HCT116 (cell line): ENCODE measurements around the gene TP63. TPM values are rescaled to one million over a fixed set of nuclear protein-coding genes. Genes with fewer than 3 reads are reported as not detected.

Experiments used
- ATAC-seq: fragments of 200-7000 bp; cut with Tn5 transposase; 2 replicates; pipeline ENCODE4 v1.9.1; 2020; ENCODE audit warnings: mild to moderate bottlenecking, moderate library complexity
- BruUV-seq: library from RNA; stranded (reverse); fragments of 400-500 nt; replicated peaks from 2 replicates; lab custom pipeline; 2021; lab: Mats Ljungman, UMichigan
- CTCF ChIA-PET: fragments of 300-600 bp; sonication (Branson Sonifier 250); formaldehyde crosslinking; loops from one replicate; lab custom pipeline; 2021; ENCODE audit warnings: antibody characterized with exemption; lab: Charles Lee
- POLR2A ChIA-PET: fragments of 300-600, 350-600 bp; sonication (Branson Sonifier 250); formaldehyde crosslinking; loops from one replicate; lab custom pipeline; 2021; ENCODE audit warnings: antibody characterized with exemption; lab: Charles Lee
- RAD21 ChIA-PET, 2 experiments: fragments of 300-600 bp; sonication (Branson Sonifier 250); formaldehyde crosslinking; loops; one replicate each; lab custom pipeline; 2023; ENCODE audit warnings: low total read pairs in 2 of 2; ENCODE audit not compliant: uncharacterized antibody in 2 of 2, unreplicated experiment in 2 of 2, low non-redundant PET in 1 of 2; lab: Charles Lee
- DNase-seq: peaks from one replicate; pipeline ENCODE4 v3.0.0-alpha.2; 2010; ENCODE audit warnings: low read depth, low spot score
- H2AFZ ChIP-seq: fragments of 200-600 bp; shearing (Covaris generic), sonication (generic); 2 replicates; pipeline ENCODE4 v1.6.1; 2017; ENCODE audit warnings: low read depth, mixed run types, mixed read lengths, antibody characterized with exemption, low read length; ENCODE audit not compliant: poor library complexity, severe bottlenecking
- H3K27ac ChIP-seq: 2 replicates; pipeline ENCODE4 v1.5.1; 2012; ENCODE audit warnings: low read depth, low read length
- H3K27me3 ChIP-seq: fragments of 200-600 bp; sonication (generic); 2 replicates; pipeline ENCODE4 v1.6.1; 2016; ENCODE audit warnings: mixed run types, low read length, mixed read lengths; ENCODE audit not compliant: insufficient read depth
- H3K36me3 ChIP-seq, 2 experiments: fragments of 200-500 bp in 1 of 2; fragments of 200-600 bp in 1 of 2; sonication (Bioruptor generic) in 1 of 2; sonication (generic) in 1 of 2; 2 replicates each; pipeline versions ENCODE4 v1.5.1 to v1.6.1; 2014 to 2016; ENCODE audit warnings: low read length in 2 of 2, inconsistent platforms in 1 of 2, mixed read lengths in 1 of 2, mixed run types in 1 of 2; ENCODE audit not compliant: insufficient read depth in 2 of 2, control insufficient read depth in 1 of 2
- H3K4me1 ChIP-seq, 2 experiments: fragments of 200-600 bp in 1 of 2; sonication (generic) in 1 of 2; 2 replicates each; pipeline versions ENCODE4 v1.5.1 to v1.6.1; 2012 to 2017; ENCODE audit warnings: low read length in 2 of 2, inconsistent platforms in 1 of 2, mild to moderate bottlenecking in 1 of 2, mixed read lengths in 1 of 2, mixed run types in 1 of 2, moderate library complexity in 1 of 2; ENCODE audit not compliant: insufficient read depth in 2 of 2, control insufficient read depth in 1 of 2
- H3K4me2 ChIP-seq: fragments of 200-600 bp; sonication (generic); 2 replicates; pipeline ENCODE4 v1.6.1; 2017; ENCODE audit warnings: mixed run types, low read length, mixed read lengths
- H3K4me3 ChIP-seq, 2 experiments: fragments of 200-600 bp in 1 of 2; sonication (generic) in 1 of 2; replicated peaks in 1 of 2; 2 replicates each; pipeline ENCODE4 v1.5.1; 2011 to 2016; ENCODE audit warnings: low read length in 2 of 2, control low read depth in 1 of 2, low read depth in 1 of 2, mild to moderate bottlenecking in 1 of 2, mixed read lengths in 1 of 2, mixed run types in 1 of 2
- H3K79me2 ChIP-seq: fragments of 200-600 bp; sonication (generic); 2 replicates; pipeline ENCODE4 v1.6.1; 2017; ENCODE audit warnings: mild to moderate bottlenecking, mixed run types, low read length, moderate library complexity, mixed read lengths; ENCODE audit not compliant: insufficient read depth
- H3K9ac ChIP-seq: fragments of 200-600 bp; sonication (generic); 2 replicates; pipeline ENCODE4 v1.6.1; 2016; ENCODE audit warnings: low read length, mixed read lengths
- H3K9me2 ChIP-seq: fragments of 200-600 bp; sonication (generic), shearing (Covaris generic); 2 replicates; pipeline ENCODE4 v1.6.1; 2017; ENCODE audit warnings: mixed run types, mild to moderate bottlenecking, moderate library complexity; ENCODE audit not compliant: insufficient read depth
- H3K9me3 ChIP-seq, 2 experiments: fragments of 200-500 bp in 1 of 2; fragments of 200-600 bp in 1 of 2; sonication (Bioruptor generic) in 1 of 2; sonication (generic) in 1 of 2; 2 replicates each; pipeline ENCODE4 v1.6.1; 2014 to 2017; ENCODE audit warnings: low read length in 2 of 2, mixed read lengths in 2 of 2, inconsistent platforms in 1 of 2, low read depth in 1 of 2, mild to moderate bottlenecking in 1 of 2, mixed run types in 1 of 2, moderate library complexity in 1 of 2; ENCODE audit not compliant: control insufficient read depth in 1 of 2, insufficient read depth in 1 of 2
- H4K20me1 ChIP-seq: fragments of 200-600 bp; sonication (generic), shearing (Covaris generic); 2 replicates; pipeline ENCODE4 v1.6.1; 2017; ENCODE audit warnings: mixed run types, mild to moderate bottlenecking, moderate library complexity; ENCODE audit not compliant: insufficient read depth
- ATF3 ChIP-seq: IDR thresholded peaks from 2 replicates; pipeline ENCODE4 v1.6.1; 2012
- CBX3 ChIP-seq: IDR thresholded peaks from 2 replicates; pipeline ENCODE4 v1.6.1; 2012; ENCODE audit warnings: low read depth
- CEBPB ChIP-seq: IDR thresholded peaks from 2 replicates; pipeline ENCODE4 v1.6.1; 2012; ENCODE audit warnings: low read depth
- ELF1 ChIP-seq: IDR thresholded peaks from 2 replicates; pipeline ENCODE4 v1.6.1; 2012; ENCODE audit warnings: low read depth, borderline replicate concordance
- EZH2 ChIP-seq: fragments of 200-600 bp; sonication (generic); IDR thresholded peaks from 2 replicates; pipeline ENCODE4 v1.6.1; 2017; ENCODE audit warnings: antibody characterized with exemption, mixed run types
- EZH2phosphoT487 ChIP-seq: fragments of 200-600 bp; IDR thresholded peaks from 2 replicates; pipeline ENCODE4 v1.6.1; 2018; ENCODE audit warnings: antibody characterized with exemption, borderline replicate concordance
- JUND ChIP-seq: IDR thresholded peaks from 2 replicates; pipeline ENCODE4 v1.6.1; 2012
- MAX ChIP-seq: IDR thresholded peaks from 2 replicates; pipeline ENCODE4 v1.6.1; 2012
- POLR2A ChIP-seq: IDR thresholded peaks from 2 replicates; pipeline ENCODE4 v1.7.0; 2011; ENCODE audit warnings: borderline replicate concordance; ENCODE audit not compliant: insufficient read depth, insufficient read length; ENCODE audit errors: extremely low read depth
- POLR2AphosphoS5 ChIP-seq: IDR thresholded peaks from 2 replicates; pipeline ENCODE4 v1.6.1; 2011; ENCODE audit warnings: mild to moderate bottlenecking, low read depth, low read length, moderate library complexity
- RAD21 ChIP-seq: IDR thresholded peaks from 2 replicates; pipeline ENCODE4 v1.6.1; 2012; ENCODE audit warnings: low read depth, mild to moderate bottlenecking
- REST ChIP-seq: IDR thresholded peaks from 2 replicates; pipeline ENCODE4 v1.6.1; 2012; ENCODE audit warnings: low read depth
- SIN3A ChIP-seq: IDR thresholded peaks from 2 replicates; pipeline ENCODE4 v1.6.1; 2012; ENCODE audit warnings: low read depth
- TCF7L2 ChIP-seq: IDR thresholded peaks from 2 replicates; pipeline ENCODE4 v1.7.0; 2011; ENCODE audit warnings: borderline replicate concordance, inconsistent platforms; ENCODE audit not compliant: insufficient read depth, insufficient read length; ENCODE audit errors: extremely low read depth
- YY1 ChIP-seq: IDR thresholded peaks from 2 replicates; pipeline ENCODE4 v1.6.1; 2011; ENCODE audit warnings: low read length, low read depth, moderate library complexity, mild to moderate bottlenecking; ENCODE audit not compliant: insufficient replicate concordance; ENCODE audit errors: extremely low read depth
- ZBTB33 ChIP-seq: IDR thresholded peaks from 2 replicates; pipeline ENCODE4 v1.6.1; 2011; ENCODE audit warnings: mild to moderate bottlenecking, low read length, moderate library complexity; ENCODE audit not compliant: insufficient replicate concordance; ENCODE audit errors: extremely low read depth
- ZNF274 ChIP-seq: fragments of 200-500 bp; sonication (Bioruptor generic); IDR thresholded peaks from 2 replicates; pipeline ENCODE4 v1.6.1; 2014; ENCODE audit warnings: mild to moderate bottlenecking, low read depth, low read length, inconsistent platforms
- intact Hi-C: fragments of 100-400 bp; cut with micrococcal nuclease; formaldehyde crosslinking; loops from 2 replicates; pipeline ENCODE4 v1.10.0; 2022
- total RNA-seq: library from RNA; stranded (reverse); gene quantifications from one replicate; pipeline ENCODE4 v1.2.1, GENCODE V29; 2021; ENCODE audit not compliant: unreplicated experiment

Gene TP63
- total RNA-seq, 1 experiment from 2014 or later, result not detected

GRCh38 chr3:189586941-189587663 lies 44.1 kb upstream of the TP63 start (continued):
- TF ChIP-seq MAX (no peak), TCF7L2 (no peak), POLR2A (no peak), ELF1 (no peak), JUND (no peak), ZNF274 (no peak), ZBTB33 (no peak), CBX3 (no peak)
- TF ChIP-seq, all 23 proteins: peak for 0

GRCh38 chr3:189587664-189588040 lies 43.5 kb upstream of the TP63 start:
- no peak overlapping the region for H3K4me2 ChIP-seq
- no TSS peak for BruUV-seq
- H2AFZ ChIP-seq, result no peak overlapping the region
- no peaks in the 10 kb centered on the region for H3K4me1 ChIP-seq
- ChIA-PET RAD21 (no interaction called here), POLR2A (no interaction called here), CTCF (no interaction called here)
- no peaks in the 10 kb centered on the region for H4K20me1 ChIP-seq
- H3K36me3 ChIP-seq, result no peaks in the 10 kb centered on the region
- H3K9me3 ChIP-seq, result no peaks in the 10 kb centered on the region
- no peak overlapping the region for H3K9ac ChIP-seq
- no peaks in the 10 kb centered on the region for H3K9me2 ChIP-seq
- no peaks in the 10 kb centered on the region for H3K27me3 ChIP-seq
- intact Hi-C loops, result no loop called here
- ATAC-seq (no peak), DNase-seq (no peak)
- no peaks in the 10 kb centered on the region for H3K79me2 ChIP-seq
- H3K4me3 ChIP-seq, result no peak overlapping the region
- H3K27ac ChIP-seq, result no peak overlapping the region
- TF ChIP-seq POLR2AphosphoS5, result no peak
- no peak for TF ChIP-seq CEBPB
- TF ChIP-seq ZBTB33, result no peak
- no peak for TF ChIP-seq EZH2phosphoT487
- TF ChIP-seq ATF3, result no peak
- no peak for TF ChIP-seq YY1
- TF ChIP-seq SIN3A, result no peak
- TF ChIP-seq EZH2, result no peak
- no peak for TF ChIP-seq POLR2A
- no peak for TF ChIP-seq REST
- TF ChIP-seq RAD21, result no peak
